B cell (primary cell): ENCODE measurements around the gene ARFGAP3. TPM values are rescaled to one million over a fixed set of nuclear protein-coding genes. Genes with fewer than 3 reads are reported as not detected.

Source experiments
- ATAC-seq: fragments of 200-7000 bp; cut with Tn5 transposase; one replicate; pipeline ENCODE4 v1.10.0; 2021; ENCODE audit warnings: low read depth, mild to moderate bottlenecking, moderate number of reproducible peaks, moderate library complexity
- CTCF ChIA-PET: fragments of 350-600 bp; sonication (Branson Sonifier 250); formaldehyde crosslinking; loops from one replicate; lab custom pipeline; 2021; ENCODE audit warnings: antibody characterized with exemption, inconsistent platforms; lab: Charles Lee
- POLR2A ChIA-PET: fragments of 350-600 bp; sonication (Branson Sonifier 250); formaldehyde crosslinking; loops from one replicate; lab custom pipeline; 2021; ENCODE audit warnings: antibody characterized with exemption; lab: Charles Lee
- DNase-seq: peaks from one replicate; pipeline ENCODE4 v3.0.0; 2013
- H2AFZ ChIP-seq: 2 replicates; pipeline ENCODE4 v1.6.1; 2012; ENCODE audit warnings: mild to moderate bottlenecking, low read depth, low read length; ENCODE audit not compliant: insufficient read depth, poor library complexity, severe bottlenecking
- H3K27ac ChIP-seq, 2 donors: 1 replicate in 1 of 2; 2 replicates in 1 of 2; pipeline ENCODE4 v1.5.1; 2012 to 2013; ENCODE audit warnings: low read length in 2 of 2, mild to moderate bottlenecking in 2 of 2, moderate library complexity in 1 of 2
- H3K27me3 ChIP-seq, 4 experiments: fragments of 200-600 bp in 1 of 4; sonication (generic) in 1 of 4; replicated peaks in 1 of 4; 1 replicate in 2 of 4; 2 replicates in 2 of 4; pipeline versions ENCODE4 v1.6.1 to v1.7.0; 2013 to 2016; ENCODE audit warnings: low read length in 3 of 4, mild to moderate bottlenecking in 2 of 4, mixed read lengths in 1 of 4, moderate library complexity in 1 of 4; ENCODE audit not compliant: insufficient read depth in 4 of 4, control insufficient read depth in 3 of 4; ENCODE audit errors: control extremely low read depth in 1 of 4
- H3K36me3 ChIP-seq, 2 experiments: replicated peaks in 1 of 2; 1 replicate in 1 of 2; 2 replicates in 1 of 2; pipeline versions ENCODE4 v1.6.1 to v1.7.1; 2013; ENCODE audit warnings: low read length in 1 of 2; ENCODE audit not compliant: insufficient read depth in 2 of 2, control insufficient read depth in 1 of 2; ENCODE audit errors: control extremely low read depth in 1 of 2, extremely low read depth in 1 of 2
- H3K4me1 ChIP-seq, 2 donors: fragments of 200-600 bp in 1 of 2; sonication (generic) in 1 of 2; 1 replicate in 1 of 2; 2 replicates in 1 of 2; pipeline versions ENCODE4 v1.5.1 to v1.6.1; 2013 to 2017; ENCODE audit warnings: low read length in 2 of 2; ENCODE audit not compliant: control insufficient read depth in 2 of 2, insufficient read depth in 2 of 2
- H3K4me2 ChIP-seq: replicated peaks from 2 replicates; pipeline ENCODE3; 2012; ENCODE audit warnings: mild to moderate bottlenecking, low read depth, low read length; ENCODE audit not compliant: poor library complexity, severe bottlenecking
- H3K4me3 ChIP-seq, 5 experiments: fragments of 200-600 bp in 1 of 5; sonication (generic) in 1 of 5; 1 replicate in 3 of 5; 2 replicates in 2 of 5; pipeline versions ENCODE4 v1.5.1 to v1.7.0; 2011 to 2016; ENCODE audit warnings: low read length in 4 of 5, mild to moderate bottlenecking in 4 of 5, low read depth in 2 of 5, control low read depth in 1 of 5, moderate library complexity in 1 of 5; ENCODE audit not compliant: insufficient read depth in 1 of 5; ENCODE audit errors: control extremely low read depth in 1 of 5, extremely low read depth in 1 of 5
- H3K79me2 ChIP-seq: fragments of 200-600 bp; sonication (generic); one replicate; pipeline ENCODE4 v1.6.0; 2016; ENCODE audit warnings: low read length; ENCODE audit not compliant: control insufficient read depth, insufficient read depth
- H3K9ac ChIP-seq: fragments of 200-600 bp; sonication (generic); 2 replicates; pipeline ENCODE4 v1.6.1; 2017; ENCODE audit warnings: mild to moderate bottlenecking, low read length, moderate library complexity
- H3K9me3 ChIP-seq, 3 donors: one replicate each; pipeline versions ENCODE4 v1.6.1 to v1.7.1; 2013; ENCODE audit warnings: low read length in 2 of 3; ENCODE audit not compliant: control insufficient read depth in 2 of 3, insufficient read depth in 1 of 3; ENCODE audit errors: control extremely low read depth in 1 of 3
- H4K20me1 ChIP-seq: 2 replicates; pipeline ENCODE4 v1.6.0; 2012; ENCODE audit warnings: mild to moderate bottlenecking, low read length; ENCODE audit not compliant: insufficient read depth, control insufficient read depth, poor library complexity, severe bottlenecking
- H3K27ac Mint-ChIP-seq: one replicate; pipeline ENCODE4 v1.8.0; 2021; ENCODE audit warnings: mixed read lengths
- H3K27me3 Mint-ChIP-seq: one replicate; pipeline ENCODE4 v1.8.0; 2021; ENCODE audit warnings: mixed read lengths
- H3K4me1 Mint-ChIP-seq: one replicate; pipeline ENCODE4 v1.8.0; 2021; ENCODE audit warnings: mixed read lengths
- H3K4me3 Mint-ChIP-seq: one replicate; pipeline ENCODE4 v1.8.0; 2021; ENCODE audit warnings: mixed read lengths
- H3K9me3 Mint-ChIP-seq: one replicate; pipeline ENCODE4 v1.8.0; 2022; ENCODE audit warnings: mixed read lengths; ENCODE audit not compliant: insufficient read depth
- CTCF ChIP-seq: fragments of 200-600 bp; IDR thresholded peaks from one replicate; pipeline ENCODE4 v1.8.0; 2022; ENCODE audit warnings: antibody characterized with exemption, mild to moderate bottlenecking
- EZH2 ChIP-seq: IDR thresholded peaks from 2 replicates; pipeline ENCODE4 v1.6.1; 2012; ENCODE audit warnings: borderline replicate concordance, low read depth, mild to moderate bottlenecking, moderate library complexity, low read length; ENCODE audit not compliant: insufficient read depth, poor library complexity, severe bottlenecking
- WGBS: methylation state at CpG from one replicate; pipeline ENCODE4 v1.1.5; 2013; ENCODE audit warnings: missing lambda C conversion rate; ENCODE audit not compliant: insufficient coverage; 5-methylcytosine and 5-hydroxymethylcytosine counted together
- intact Hi-C: fragments of 100-400 bp; cut with micrococcal nuclease; formaldehyde crosslinking; loops from one replicate; pipeline ENCODE4 v1.10.0; 2022
- polyA plus RNA-seq: library from polyadenylated mRNA; depleted of rRNA; stranded (reverse); fragments of >200 nt; gene quantifications from 2 replicates; pipeline ENCODE4 v1.2.3, GENCODE V29; 2012
- total RNA-seq, 2 donors: library from RNA; stranded (reverse); fragments of 120-200 nt in 1 of 2; gene quantifications; 1 replicate in 1 of 2; 2 replicates in 1 of 2; pipeline versions ENCODE4 v1.2.3 to v1.2.4, GENCODE V29; 2013 to 2022

Gene ARFGAP3
- total and polyA plus RNA-seq, 2 donors (not counting 1 experiment from before 2014, with no cell fraction given) = 10.7 to 33.2 TPM

GRCh38 chr22:42877597-42878340, 20.7 kb upstream of the ARFGAP3 start:
- no peak overlapping the region for H3K27ac ChIP-seq
- Mint-ChIP-seq H3K4me3 (no peak overlapping the region), H3K9me3 (no peaks in the 10 kb centered on the region), H3K27me3 (no peaks in the 10 kb centered on the region), H3K4me1 (peaks cover 7% of the 10 kb centered on the region), H3K27ac (peak overlapping the region; percentile 15)
- no peaks in the 10 kb centered on the region for H3K79me2 ChIP-seq
- DNase-seq = no peak
- WGBS = 93% methylated on average over 10 of the region's 12 CpGs
- H3K9ac ChIP-seq = no peak overlapping the region
- peaks cover 1 to 86% of the 10 kb centered on the region in 2 experiments for H3K36me3 ChIP-seq
- intact Hi-C loops = no loop called here
- TF ChIP-seq CTCF = no peak
- no peak for TF ChIP-seq EZH2
- H3K4me2 ChIP-seq = no peak overlapping the region
- POLR2A ChIA-PET = no interaction called here
- no peaks in the 10 kb centered on the region for H3K9me3 ChIP-seq
- peaks cover 0 to 9% of the 10 kb centered on the region in 2 donors for H3K4me1 ChIP-seq
- H2AFZ ChIP-seq = no peak overlapping the region
- H3K4me3 ChIP-seq = no peak overlapping the region
- H4K20me1 ChIP-seq = no peaks in the 10 kb centered on the region
- CTCF ChIA-PET = interaction anchor here (1.1 to 1.3 kb wide), 2 partner anchors 10 to 41 kb away, joined by 3 to 4 read pairs; no protein-coding TSS in a partner anchor
- ATAC-seq = no peak
- no peaks in the 10 kb centered on the region for H3K27me3 ChIP-seq

- Mint-ChIP-seq H3K9me3 (no peaks in the 10 kb centered on the region), H3K4me1 (peaks cover 2% of the 10 kb centered on the region), H3K27me3 (no peaks in the 10 kb centered on the region), H3K4me3 (no peak overlapping the region), H3K27ac (no peak overlapping the region)
- ChIA-PET CTCF (interaction anchor here (1.1 to 1.3 kb wide), 2 partner anchors 9 to 41 kb away, joined by 3 to 4 read pairs; no protein-coding TSS in a partner anchor), POLR2A (no interaction called here)
- H3K36me3 ChIP-seq = peaks cover 1 to 86% of the 10 kb centered on the region in 2 experiments
- no peaks in the 10 kb centered on the region for H4K20me1 ChIP-seq
- intact Hi-C loops = no loop called here
- peaks cover 0 to 6% of the 10 kb centered on the region in 2 donors for H3K4me1 ChIP-seq
- H3K27ac ChIP-seq = no peak overlapping the region
- H2AFZ ChIP-seq = no peak overlapping the region
- TF ChIP-seq CTCF (no peak), EZH2 (no peak)
- H3K9ac ChIP-seq = no peak overlapping the region
- H3K4me2 ChIP-seq = no peak overlapping the region
- H3K79me2 ChIP-seq = no peaks in the 10 kb centered on the region
- no peak overlapping the region for H3K4me3 ChIP-seq
- ATAC-seq = no peak
- no peaks in the 10 kb centered on the region for H3K27me3 ChIP-seq
- no peak for DNase-seq
- WGBS = 93% methylated on average over 6 of the region's 8 CpGs
- no peaks in the 10 kb centered on the region for H3K9me3 ChIP-seq
These were observed 20.1 kb upstream of the ARFGAP3 start for GRCh38 chr22:42877158-42877557.
